RCC 7860 (cell line): Measurements from ENCODE around the gene SLC50A1.
A peak's percentile ranks its signal among the peaks of the same experiment; 100 is the strongest.
"Not testable (repeated sequence)": the region's sequence is repeated elsewhere in the genome, so short reads cannot be mapped to it uniquely, and the experiment has no call there.

Experiments used
- DNase-seq: peaks from one replicate; pipeline ENCODE4 v3.0.0-alpha.2; 2015; ENCODE audit warnings: low spot score
- FAIRE-seq: peaks from 2 replicates; lab custom pipeline; 2012; peaks lifted over from hg19 to GRCh38; lab: Jason Lieb, UNC

The SLC50A1 gene

DNA sequence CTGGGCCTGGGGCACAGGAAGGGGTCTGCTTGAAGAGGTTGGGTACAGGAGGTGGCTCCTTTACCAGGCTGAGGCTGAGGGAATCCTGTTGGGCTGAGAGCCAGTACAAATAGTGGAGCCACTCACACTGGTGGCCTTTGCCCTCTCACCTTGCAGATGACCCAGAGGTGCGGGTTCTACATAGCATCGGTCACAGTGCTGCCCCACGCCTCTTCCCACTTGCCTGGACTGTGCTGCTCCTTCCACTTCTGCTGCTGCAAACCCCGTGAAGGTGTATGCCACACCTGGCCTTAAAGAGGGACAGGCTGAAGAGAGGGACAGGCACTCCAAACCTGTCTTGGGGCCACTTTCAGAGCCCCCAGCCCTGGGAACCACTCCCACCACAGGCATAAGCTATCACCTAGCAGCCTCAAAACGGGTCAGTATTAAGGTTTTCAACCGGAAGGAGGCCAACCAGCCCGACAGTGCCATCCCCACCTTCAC, 1.8 kb upstream of the SLC50A1 start:
- FAIRE-seq (no peak), DNase-seq (no peak)

GRCh38 chr1:155134322-155134721, 1.3 kb upstream of the SLC50A1 start:
- DNase-seq: no peak
- FAIRE-seq: no peak

- DNase-seq (peak; percentile 95), FAIRE-seq (peak; percentile 93)
These were observed 705 bp upstream of the SLC50A1 start for GRCh38 chr1:155134880-155135414.

- FAIRE-seq (no peak), DNase-seq (no peak)
These were observed 1.1 kb downstream of the SLC50A1 start for GRCh38 chr1:155136748-155137147.

DNA sequence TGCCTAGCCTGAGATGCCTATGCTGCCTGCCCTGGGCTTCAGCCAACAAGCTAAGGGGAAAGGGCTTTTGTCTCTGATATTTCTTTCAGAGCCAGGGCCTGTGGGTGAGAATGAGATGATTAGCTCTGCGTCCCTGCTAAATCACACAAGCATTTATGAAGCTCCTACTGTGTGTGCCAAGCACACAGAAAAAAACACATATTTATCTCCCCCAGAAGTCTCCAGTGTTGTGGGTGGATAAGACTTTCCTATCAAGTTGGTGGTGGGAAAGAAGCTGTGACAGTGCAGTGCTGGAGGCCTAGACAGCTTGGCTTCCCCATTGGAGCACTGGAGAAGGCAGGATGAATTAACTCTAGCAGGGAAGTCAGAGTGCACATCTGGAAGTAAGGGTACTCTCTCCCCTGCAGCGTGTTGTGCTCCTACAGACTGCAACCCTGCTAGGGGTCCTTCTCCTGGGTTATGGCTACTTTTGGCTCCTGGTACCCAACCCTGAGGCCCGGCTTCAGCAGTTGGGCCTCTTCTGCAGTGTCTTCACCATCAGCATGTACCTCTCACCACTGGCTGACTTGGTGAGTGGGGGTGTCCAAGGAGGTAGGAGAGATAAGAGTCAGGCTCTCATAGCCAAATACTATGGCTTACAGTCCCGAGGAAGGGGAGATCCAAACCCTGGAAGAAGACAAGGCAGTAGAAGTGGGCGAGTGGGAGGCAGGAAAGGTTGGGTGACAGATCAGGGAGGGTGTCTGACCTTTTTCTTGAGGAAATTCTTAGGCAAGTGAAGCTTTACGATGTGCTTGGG, 1.7 kb downstream of the SLC50A1 start:
- no peak for DNase-seq
- no peak for FAIRE-seq

DNA sequence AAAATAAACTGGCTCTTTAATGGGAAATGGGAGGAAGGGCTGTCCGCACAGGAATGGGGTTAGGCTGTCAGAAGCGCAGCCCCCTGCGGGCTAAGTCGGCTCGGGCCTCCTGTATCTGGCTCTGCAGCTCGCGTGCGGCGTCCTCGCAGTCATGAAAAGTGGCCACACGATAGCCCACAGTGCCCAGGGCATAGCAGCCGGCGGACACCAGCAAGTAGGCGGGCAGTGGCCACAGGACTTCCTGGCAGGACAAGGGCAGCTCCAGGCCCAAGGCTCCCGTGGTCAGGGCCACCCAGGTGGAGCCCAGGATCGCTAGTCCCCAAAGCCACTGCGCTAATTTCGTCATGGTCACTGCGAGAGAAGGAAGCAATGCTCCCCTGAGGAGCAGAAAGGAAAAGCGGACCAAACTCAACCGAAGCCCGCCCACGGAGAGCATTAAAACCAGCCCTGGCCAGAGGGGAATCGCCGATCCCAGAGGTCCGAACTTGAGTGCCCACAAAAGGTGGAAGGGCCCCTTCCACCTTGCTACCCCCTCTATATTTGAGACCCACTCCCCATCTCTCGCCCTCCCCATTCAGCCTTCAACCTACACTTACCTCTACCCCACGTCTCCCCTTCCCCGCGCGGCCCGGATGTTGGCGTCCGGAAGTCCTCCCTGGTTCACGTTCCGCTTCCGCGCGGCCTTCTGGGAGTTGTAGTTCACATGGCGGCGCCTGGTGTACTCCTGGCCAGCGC, 4.4 kb downstream of the SLC50A1 start, which contains the start of gene DPM3:
DPM3 (minus strand) TSS at position 637 of the 735 bp plus-strand sequence; CDS start at position 346, 291 bp downstream.
- FAIRE-seq: no peak

GRCh38 chr1:155140630-155140953, 4.9 kb downstream of the SLC50A1 start:
- FAIRE-seq (no peak), DNase-seq (no peak)

More for the DNA sequence above, 4.4 kb downstream of the SLC50A1 start, which contains the start of gene DPM3:
- DNase-seq: peak; percentile 44

DNA sequence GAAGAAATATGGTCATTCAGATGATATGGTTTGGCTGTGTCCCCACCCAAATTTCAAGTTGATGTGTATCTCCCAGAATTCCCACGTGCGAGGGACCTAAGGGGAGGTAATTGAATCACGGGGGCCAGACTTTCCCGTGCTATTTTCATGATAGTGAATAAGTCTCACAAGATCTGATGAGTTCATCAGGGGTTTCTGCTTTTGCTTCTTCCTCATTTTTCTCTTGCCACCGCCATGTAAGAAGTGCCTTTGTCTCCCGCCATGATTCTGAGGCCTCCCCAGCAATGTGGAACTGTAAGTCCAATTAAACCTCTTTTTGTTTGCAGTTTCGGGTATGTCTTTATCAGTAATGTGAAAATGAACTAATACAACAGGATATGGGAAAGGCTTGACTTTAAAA, 6.1 kb downstream of the SLC50A1 start:
- FAIRE-seq: no peak
- no peak for DNase-seq

- FAIRE-seq (no peak), DNase-seq (no peak)
These were observed 9.8 kb downstream of the SLC50A1 start for GRCh38 chr1:155145491-155145890.

DNA sequence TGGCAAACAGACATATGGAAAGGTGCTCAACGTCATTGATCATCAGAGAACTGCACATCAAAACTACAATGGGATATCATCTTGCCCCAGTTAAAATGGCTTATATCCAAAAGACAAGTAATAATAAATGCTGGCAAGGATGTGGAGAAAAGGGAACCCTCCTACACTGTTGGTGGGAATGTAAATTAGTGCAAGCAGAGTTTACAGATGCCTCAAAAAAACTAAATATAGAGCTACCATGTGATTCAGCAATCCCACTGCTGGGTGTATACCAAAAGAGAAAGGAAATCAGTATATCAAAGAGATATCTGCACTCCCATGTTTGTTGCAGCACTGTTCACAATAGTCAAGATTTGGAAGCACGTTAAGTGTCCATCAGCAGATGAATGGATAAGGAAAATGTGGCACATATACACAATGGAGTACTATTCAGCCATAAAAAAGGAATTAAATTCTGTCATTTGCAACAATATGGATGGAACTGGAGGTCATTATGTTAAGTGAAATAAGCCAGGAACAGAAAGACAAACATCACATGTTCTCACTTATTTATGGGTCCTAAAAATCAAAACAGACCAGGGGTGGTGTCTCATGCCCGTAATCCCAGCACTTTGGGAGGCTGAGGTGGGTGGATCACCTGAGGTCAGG, 20.5 kb downstream of the SLC50A1 start:
- FAIRE-seq: not testable (repeated sequence)

GRCh38 chr1:155158991-155159390, 23.3 kb downstream of the SLC50A1 start:
- FAIRE-seq: no peak
- no peak for DNase-seq

More for the DNA sequence above, 20.5 kb downstream of the SLC50A1 start:
- not testable (repeated sequence) for DNase-seq

DNA sequence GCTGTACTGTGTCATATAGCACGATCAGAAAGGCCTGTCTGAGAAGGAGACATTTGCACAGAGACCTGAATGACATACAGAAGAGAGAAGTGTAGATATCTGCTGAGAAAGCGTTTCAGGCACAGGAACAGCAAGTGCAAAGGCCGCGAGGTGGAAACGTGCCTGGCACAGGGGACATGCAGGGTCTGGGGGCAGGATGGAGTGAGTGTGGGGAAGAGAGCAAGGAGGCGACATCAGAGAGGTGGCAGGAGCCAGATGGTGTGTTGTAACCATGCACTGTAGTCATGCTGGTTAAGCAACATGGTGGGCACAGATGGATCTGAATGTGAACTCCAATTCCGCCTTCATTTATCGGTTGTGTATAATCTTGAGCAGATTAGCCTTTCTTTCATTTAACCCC, 24.5 kb downstream of the SLC50A1 start:
- DNase-seq (no peak), FAIRE-seq (no peak)

DNA sequence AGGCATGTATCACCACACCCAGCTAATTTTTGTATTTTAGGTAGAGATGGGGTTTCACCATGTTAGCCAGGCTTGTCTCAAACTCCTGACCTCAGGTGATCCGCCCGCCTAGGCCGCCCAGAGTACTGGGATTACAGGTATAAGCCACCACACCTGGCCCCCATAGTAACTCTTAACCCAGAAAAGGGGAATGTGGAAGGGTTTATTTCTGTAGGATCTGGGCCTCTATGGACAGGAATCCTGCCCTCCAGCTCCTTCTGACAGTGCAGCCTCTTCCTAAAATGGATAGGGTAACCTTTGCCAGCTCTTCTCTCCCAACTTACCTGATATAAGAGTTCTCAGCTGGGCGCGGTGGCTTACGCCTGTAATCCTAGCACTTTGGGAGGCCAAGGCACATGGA, 27.0 kb downstream of the SLC50A1 start:
- FAIRE-seq, DNase-seq: not testable (repeated sequence)

DNA sequence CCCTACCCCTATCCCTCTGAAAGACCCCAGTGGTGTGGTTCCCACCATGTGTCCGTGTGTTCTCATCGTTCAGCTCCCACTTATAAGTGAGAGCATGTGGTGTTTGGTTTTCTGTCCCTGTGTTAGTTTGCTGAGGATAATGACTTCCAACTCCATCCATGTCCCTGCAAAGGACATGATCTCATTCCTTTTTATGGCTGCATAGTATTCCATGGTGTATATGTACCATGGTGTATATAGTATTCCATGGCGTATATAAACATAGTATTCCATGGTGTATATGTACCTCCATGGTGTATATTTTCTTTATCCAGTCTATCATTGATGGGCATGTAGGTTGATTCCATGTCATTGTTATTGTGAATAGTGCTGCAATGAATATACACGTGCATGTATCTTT, 28.1 kb downstream of the SLC50A1 start:
- not testable (repeated sequence) for FAIRE-seq, DNase-seq

DNA sequence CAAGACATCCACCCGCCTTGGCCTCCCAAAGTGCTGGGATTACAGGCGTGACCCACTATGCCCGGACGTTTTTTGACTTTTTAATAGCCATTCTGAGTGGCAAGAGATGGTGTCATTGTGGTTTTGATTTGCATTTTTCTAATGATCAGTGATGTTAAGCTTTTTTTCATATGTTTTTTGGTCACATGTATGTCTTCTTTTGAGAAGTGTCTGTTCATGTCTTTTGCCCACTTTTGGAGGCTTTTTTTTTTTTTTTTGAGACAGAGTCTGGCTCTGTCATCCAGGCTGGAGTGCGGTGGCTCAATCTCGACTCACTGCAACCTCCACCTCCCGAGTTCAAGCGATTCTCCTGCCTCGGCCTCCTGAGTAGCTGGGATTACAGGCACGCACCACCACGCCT, 29.0 kb downstream of the SLC50A1 start:
- FAIRE-seq, DNase-seq: not testable (repeated sequence)

DNA sequence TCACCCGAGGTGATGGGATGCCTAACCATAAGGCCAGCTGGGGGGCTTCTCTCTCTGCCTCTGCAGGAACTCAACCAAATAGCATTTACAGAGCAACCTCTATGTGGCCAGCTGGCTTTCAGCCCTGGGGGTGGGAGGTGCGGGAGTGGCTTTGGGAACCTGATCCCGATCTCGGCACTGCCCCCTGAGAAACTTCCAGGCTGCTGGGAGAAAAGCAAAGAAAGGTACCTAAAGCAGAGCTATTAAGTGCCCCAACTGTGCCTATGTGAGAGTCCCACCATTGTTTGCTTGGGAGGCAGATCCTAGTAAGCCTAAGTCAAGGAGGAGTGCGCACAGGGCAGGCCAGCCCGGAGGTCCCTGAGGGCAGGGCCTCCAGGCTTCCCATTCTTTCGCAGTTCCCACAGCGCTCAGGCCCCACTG, 30.4 kb downstream of the SLC50A1 start:
- FAIRE-seq (no peak), DNase-seq (no peak)

DNA sequence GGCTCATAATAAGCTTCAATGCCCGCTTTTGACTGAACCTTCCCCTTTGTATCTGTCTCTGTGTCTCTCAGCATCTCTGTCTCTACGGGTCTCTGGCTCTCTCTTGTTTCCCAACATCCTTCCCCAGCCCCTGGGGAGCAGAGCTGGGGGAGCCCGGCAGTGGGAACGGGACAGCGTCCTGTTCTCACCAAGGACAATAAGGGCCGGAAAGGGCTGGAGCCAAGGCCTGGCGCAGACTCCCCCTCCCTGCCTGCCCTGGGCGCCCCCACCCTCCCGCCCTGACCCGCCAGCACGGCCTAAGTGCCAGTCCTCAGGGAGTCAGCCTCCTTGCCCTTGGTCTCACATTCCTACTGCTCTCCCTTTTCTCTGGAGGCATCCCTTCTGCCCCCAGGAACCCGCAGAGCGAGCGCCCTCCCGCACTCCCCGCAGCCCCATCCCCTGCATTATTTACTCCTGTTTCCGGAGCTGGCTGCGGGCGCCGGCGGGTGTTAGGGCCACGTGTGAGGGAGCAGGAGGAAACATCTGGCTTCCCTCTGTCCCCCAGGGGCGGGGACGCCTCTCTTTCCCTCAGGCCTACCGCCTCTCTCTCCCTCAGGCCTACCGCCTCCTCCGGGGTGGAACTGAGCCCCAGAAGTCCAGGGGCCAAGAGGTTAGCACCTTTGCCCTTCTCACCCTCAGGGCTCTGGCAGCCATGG, 31.0 kb downstream of the SLC50A1 start:
- FAIRE-seq (no peak), DNase-seq (no peak)

DNA sequence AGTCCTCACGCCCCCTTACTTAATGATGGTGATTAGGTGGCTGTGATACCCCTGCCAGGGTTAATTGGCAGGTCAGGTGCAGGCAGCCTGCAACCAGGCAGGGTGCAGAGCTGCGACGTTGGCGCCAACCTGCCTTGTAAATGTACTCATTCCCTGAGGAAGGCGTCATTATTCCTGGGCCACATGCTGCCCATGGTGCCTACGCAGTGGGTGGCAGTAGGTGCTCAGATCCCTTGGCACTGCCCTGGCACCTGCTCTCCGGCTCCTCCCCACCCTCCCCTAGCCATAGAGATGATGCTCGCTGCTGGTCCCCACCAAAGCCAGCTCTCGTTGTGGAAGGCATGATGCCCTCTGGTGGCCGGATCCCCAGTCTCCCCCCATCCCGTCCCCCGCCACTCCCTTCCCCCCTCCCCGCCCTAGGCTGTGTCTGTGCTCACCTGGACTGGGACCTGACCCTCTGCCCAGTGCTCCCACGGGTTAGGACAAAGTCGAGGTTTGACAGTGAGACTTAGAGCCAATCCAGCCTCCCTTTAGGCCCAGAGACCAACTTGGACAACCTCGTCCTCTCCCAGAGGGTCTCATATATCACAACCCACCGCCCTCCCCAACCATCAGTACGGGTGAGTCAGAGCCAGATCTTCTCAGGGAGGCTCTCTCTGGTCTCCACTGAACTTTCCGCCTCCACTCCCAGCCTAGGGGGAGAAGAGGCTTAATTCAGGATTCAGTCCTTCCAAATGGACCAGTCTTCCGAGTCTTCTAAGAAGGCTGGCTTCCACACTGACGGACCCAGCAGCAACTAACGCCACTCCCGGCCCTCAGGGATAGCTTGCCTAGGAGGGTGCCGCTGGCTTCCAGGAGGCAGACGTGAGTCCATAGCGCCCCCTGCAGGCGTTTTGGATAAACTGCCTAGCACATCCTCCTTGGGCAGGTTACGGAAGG, 31.8 kb downstream of the SLC50A1 start:
- peak; percentile 66 for DNase-seq
- no peak for FAIRE-seq

DNA sequence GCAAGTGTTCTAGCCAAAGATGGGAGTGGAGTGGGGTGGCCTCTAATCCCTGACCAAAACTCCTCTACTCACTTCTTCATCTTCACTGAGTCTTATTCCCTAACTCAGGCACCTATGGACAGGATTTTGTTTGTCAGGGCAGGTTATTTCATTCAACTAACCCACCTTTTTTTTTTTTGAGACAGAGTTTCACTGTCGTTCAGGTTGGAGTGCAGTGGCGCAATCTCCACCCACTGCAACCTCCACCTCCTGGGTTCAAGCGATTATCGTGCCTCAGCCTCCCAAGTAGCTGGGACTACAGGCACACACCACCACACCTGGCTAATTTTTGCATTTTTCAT, 32.4 kb downstream of the SLC50A1 start:
- FAIRE-seq, DNase-seq: not testable (repeated sequence)
